ENCODE measurements around the gene CDH6.

CDH6 gene

GRCh38 chr5:31300501-31300900 is 107.0 kb downstream of the CDH6 start:
- TF ChIP-seq CTCF (conservative IDR thresholded peaks at IDR 0.05; ENCODE audit: low read depth, low read length), result no peak
- H3K4me3 ChIP-seq (ENCODE audit: low read depth, low read length), result no peak overlapping the region
- no peak for DNase-seq (ENCODE audit: low read depth)

GRCh38 chr5:31301833-31302232 is 108.3 kb downstream of the CDH6 start:
- H3K4me3 ChIP-seq (ENCODE audit: low read depth, low read length), result no peak overlapping the region
- no peak for DNase-seq (ENCODE audit: low read depth)
- TF ChIP-seq CTCF (conservative IDR thresholded peaks at IDR 0.05; ENCODE audit: low read depth, low read length), result no peak

GRCh38 chr5:31303688-31304087 is 110.2 kb downstream of the CDH6 start:
- H3K4me3 ChIP-seq (ENCODE audit: low read depth, low read length), result no peak overlapping the region
- no peak for TF ChIP-seq CTCF (conservative IDR thresholded peaks at IDR 0.05; ENCODE audit: low read depth, low read length)
- DNase-seq (ENCODE audit: low read depth), result no peak

- TF ChIP-seq CTCF (conservative IDR thresholded peaks at IDR 0.05; ENCODE audit: low read depth, low read length), result no peak
- no peak for DNase-seq (ENCODE audit: low read depth)
Measured at GRCh38 chr5:31317665-31318064, 124.2 kb downstream of the CDH6 start.

GRCh38 chr5:31319335-31319734 is 125.8 kb downstream of the CDH6 start:
- TF ChIP-seq CTCF (conservative IDR thresholded peaks at IDR 0.05; ENCODE audit: low read depth, low read length), result no peak
- no peak for DNase-seq (ENCODE audit: low read depth)
- no peak overlapping the region for H3K4me3 ChIP-seq (ENCODE audit: low read depth, low read length)

More at GRCh38 chr5:31317665-31318064, 124.2 kb downstream of the CDH6 start:
- H3K4me3 ChIP-seq (ENCODE audit: low read depth, low read length), result no peak overlapping the region

GRCh38 chr5:31322946-31323345 is 129.5 kb downstream of the CDH6 start:
- TF ChIP-seq CTCF (conservative IDR thresholded peaks at IDR 0.05; ENCODE audit: low read depth, low read length), result no peak
- DNase-seq (ENCODE audit: low read depth), result no peak
- no peak overlapping the region for H3K4me3 ChIP-seq (ENCODE audit: low read depth, low read length)

- DNase-seq (ENCODE audit: low read depth), result no peak
- H3K4me3 ChIP-seq (ENCODE audit: low read depth, low read length), result no peak overlapping the region
- TF ChIP-seq CTCF (conservative IDR thresholded peaks at IDR 0.05; ENCODE audit: low read depth, low read length), result no peak
Measured at GRCh38 chr5:31324842-31325241, 131.4 kb downstream of the CDH6 start.

Data from choroid plexus epithelial cell (primary cell).